Loucy (cell line): Measurements from ENCODE around the gene SLC6A18.

ENCODE experiments used
- H2AFZ ChIP-seq: fragments of 200-600 bp; sonication (generic); 2 replicates; pipeline ENCODE4 v1.6.0; 2016; ENCODE audit warnings: antibody characterized with exemption, mild to moderate bottlenecking, low read length, moderate library complexity
- H3F3A ChIP-seq: fragments of 200-600 bp; 2 replicates; pipeline ENCODE4 v1.6.0; 2016; ENCODE audit warnings: antibody characterized with exemption, low read depth, mild to moderate bottlenecking
- H3K27me3 ChIP-seq: fragments of 200-600 bp; sonication (generic); 2 replicates; pipeline ENCODE4 v1.6.1; 2014; ENCODE audit warnings: low read length, mild to moderate bottlenecking; ENCODE audit not compliant: insufficient read depth, poor library complexity, severe bottlenecking
- H3K36me3 ChIP-seq: fragments of 200-600 bp; sonication (generic); 2 replicates; pipeline ENCODE4 v1.6.1; 2016; ENCODE audit warnings: low read length; ENCODE audit not compliant: insufficient read depth
- H3K4me1 ChIP-seq: fragments of 200-600 bp; sonication (generic); 2 replicates; pipeline ENCODE4 v1.5.1; 2014; ENCODE audit warnings: low read length, mild to moderate bottlenecking; ENCODE audit not compliant: insufficient read depth, poor library complexity, severe bottlenecking
- H3K4me2 ChIP-seq: fragments of 200-600 bp; sonication (generic); 2 replicates; pipeline ENCODE4 v1.6.0; 2014; ENCODE audit warnings: antibody characterized with exemption, low read length, low read depth, mild to moderate bottlenecking; ENCODE audit not compliant: poor library complexity, severe bottlenecking
- H3K4me3 ChIP-seq: fragments of 200-600 bp; sonication (generic); 2 replicates; pipeline ENCODE4 v1.5.1; 2014; ENCODE audit warnings: low read length, mild to moderate bottlenecking, mixed read lengths; ENCODE audit not compliant: poor library complexity, severe bottlenecking
- H3K79me2 ChIP-seq: fragments of 200-600 bp; sonication (generic); 2 replicates; pipeline ENCODE4 v1.6.1; 2014; ENCODE audit warnings: low read length; ENCODE audit not compliant: insufficient read depth
- H3K9ac ChIP-seq: fragments of 200-600 bp; sonication (generic); 2 replicates; pipeline ENCODE4 v1.6.0; 2014; ENCODE audit warnings: mild to moderate bottlenecking, low read depth, low read length, moderate library complexity; ENCODE audit not compliant: poor library complexity, severe bottlenecking
- H3K9me2 ChIP-seq: fragments of 200-600 bp; sonication (generic); replicated peaks from 2 replicates; pipeline ENCODE4 v1.6.1; 2016; ENCODE audit warnings: low read depth, low read length, mixed read lengths
- H3K9me3 ChIP-seq: fragments of 200-600 bp; sonication (generic); 2 replicates; pipeline ENCODE4 v1.6.1; 2014; ENCODE audit warnings: mild to moderate bottlenecking, antibody characterized with exemption, low read length, low read depth; ENCODE audit not compliant: insufficient read depth
- H4K20me1 ChIP-seq: fragments of 200-600 bp; sonication (generic); 2 replicates; pipeline ENCODE4 v1.6.0; 2014; ENCODE audit warnings: antibody characterized with exemption, low read length, mild to moderate bottlenecking; ENCODE audit not compliant: insufficient read depth, poor library complexity, severe bottlenecking
- EZH2phosphoT487 ChIP-seq: fragments of 200-600 bp; IDR thresholded peaks from 2 replicates; pipeline ENCODE4 v1.6.1; 2018; ENCODE audit warnings: antibody characterized with exemption, mild to moderate bottlenecking, moderate library complexity, borderline replicate concordance
- TF ChIP-seq, protein P1 (sequence below): fragments of 200-600 bp; sonication (generic); conservative IDR thresholded peaks from 2 replicates; pipeline ENCODE4 v1.5.1; 2014; ENCODE audit warnings: mild to moderate bottlenecking, antibody characterized with exemption, low read length

SLC6A18 gene

GRCh38 chr5:1216918-1217295 is 8.3 kb upstream of the SLC6A18 start:
- no peak overlapping the region for H3K9ac ChIP-seq
- no peaks in the 10 kb centered on the region for H3F3A ChIP-seq
- no peak overlapping the region for H3K4me2 ChIP-seq
- H3K9me3 ChIP-seq, result no peaks in the 10 kb centered on the region
- H3K9me2 ChIP-seq, result no peaks in the 10 kb centered on the region
- TF ChIP-seq EZH2phosphoT487, result no peak
- TF ChIP-seq, protein P1, sequence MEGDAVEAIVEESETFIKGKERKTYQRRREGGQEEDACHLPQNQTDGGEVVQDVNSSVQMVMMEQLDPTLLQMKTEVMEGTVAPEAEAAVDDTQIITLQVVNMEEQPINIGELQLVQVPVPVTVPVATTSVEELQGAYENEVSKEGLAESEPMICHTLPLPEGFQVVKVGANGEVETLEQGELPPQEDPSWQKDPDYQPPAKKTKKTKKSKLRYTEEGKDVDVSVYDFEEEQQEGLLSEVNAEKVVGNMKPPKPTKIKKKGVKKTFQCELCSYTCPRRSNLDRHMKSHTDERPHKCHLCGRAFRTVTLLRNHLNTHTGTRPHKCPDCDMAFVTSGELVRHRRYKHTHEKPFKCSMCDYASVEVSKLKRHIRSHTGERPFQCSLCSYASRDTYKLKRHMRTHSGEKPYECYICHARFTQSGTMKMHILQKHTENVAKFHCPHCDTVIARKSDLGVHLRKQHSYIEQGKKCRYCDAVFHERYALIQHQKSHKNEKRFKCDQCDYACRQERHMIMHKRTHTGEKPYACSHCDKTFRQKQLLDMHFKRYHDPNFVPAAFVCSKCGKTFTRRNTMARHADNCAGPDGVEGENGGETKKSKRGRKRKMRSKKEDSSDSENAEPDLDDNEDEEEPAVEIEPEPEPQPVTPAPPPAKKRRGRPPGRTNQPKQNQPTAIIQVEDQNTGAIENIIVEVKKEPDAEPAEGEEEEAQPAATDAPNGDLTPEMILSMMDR, result no peak
- no peaks in the 10 kb centered on the region for H4K20me1 ChIP-seq
- H3K4me3 ChIP-seq, result no peak overlapping the region
- H3K27me3 ChIP-seq, result no peaks in the 10 kb centered on the region
- peaks cover 16% of the 10 kb centered on the region for H3K4me1 ChIP-seq
- no peaks in the 10 kb centered on the region for H3K36me3 ChIP-seq
- H2AFZ ChIP-seq, result no peak overlapping the region
- H3K79me2 ChIP-seq, result no peaks in the 10 kb centered on the region

DNA sequence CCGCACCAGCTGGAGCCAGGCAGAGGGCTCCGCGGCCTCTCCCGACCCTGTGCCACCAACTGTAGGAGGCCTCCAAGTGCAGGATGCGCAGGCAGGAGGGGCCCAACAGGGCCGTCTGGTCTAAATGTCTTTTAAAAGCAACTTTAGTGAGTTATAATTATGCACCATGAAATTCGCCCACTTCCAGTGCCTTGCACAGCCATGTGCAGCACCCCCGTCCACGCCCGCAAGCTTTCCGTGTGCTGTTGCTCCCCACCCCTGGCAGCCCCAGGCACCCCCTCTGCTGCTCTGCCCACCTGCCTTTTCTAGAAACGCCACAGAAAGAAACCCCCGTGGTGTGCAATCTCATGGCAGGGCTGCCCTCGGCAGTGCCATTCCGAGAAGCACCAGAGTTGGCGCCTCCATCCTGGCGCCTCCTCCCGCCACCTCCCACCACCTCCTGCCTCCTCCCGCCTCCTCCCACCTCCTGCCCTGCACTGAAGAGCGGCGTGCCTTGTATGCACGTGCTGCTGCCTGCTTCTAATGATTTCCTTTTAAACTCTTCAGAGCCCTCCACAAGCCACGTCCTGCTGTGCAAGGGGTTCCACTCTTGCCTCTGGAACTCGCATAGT is 7.5 kb upstream of the SLC6A18 start:
- no peaks in the 10 kb centered on the region for H4K20me1 ChIP-seq
- no peak overlapping the region for H2AFZ ChIP-seq
- H3K4me2 ChIP-seq, result peak overlapping the region; percentile 60
- no peak for TF ChIP-seq EZH2phosphoT487
- TF ChIP-seq, protein P1, result peak; percentile 30
- no peaks in the 10 kb centered on the region for H3K9me2 ChIP-seq
- no peaks in the 10 kb centered on the region for H3K36me3 ChIP-seq
- peak overlapping the region; percentile 61 for H3K9ac ChIP-seq
- no peaks in the 10 kb centered on the region for H3K9me3 ChIP-seq
- H3K4me3 ChIP-seq, result peak overlapping the region; percentile 20
- no peaks in the 10 kb centered on the region for H3F3A ChIP-seq
- H3K4me1 ChIP-seq, result peaks cover 16% of the 10 kb centered on the region
- H3K27me3 ChIP-seq, result no peaks in the 10 kb centered on the region
- H3K79me2 ChIP-seq, result no peaks in the 10 kb centered on the region

GRCh38 chr5:1218351-1219080 is 6.7 kb upstream of the SLC6A18 start:
- peaks cover 16% of the 10 kb centered on the region for H3K4me1 ChIP-seq
- no peaks in the 10 kb centered on the region for H3F3A ChIP-seq
- no peak overlapping the region for H2AFZ ChIP-seq
- TF ChIP-seq, protein P1, result no peak
- no peak for TF ChIP-seq EZH2phosphoT487
- no peak overlapping the region for H3K9ac ChIP-seq
- H3K4me3 ChIP-seq, result peak overlapping the region; percentile 17
- H3K27me3 ChIP-seq, result no peaks in the 10 kb centered on the region
- peak overlapping the region; percentile 60 for H3K4me2 ChIP-seq
- H3K79me2 ChIP-seq, result no peaks in the 10 kb centered on the region
- H3K9me2 ChIP-seq, result no peaks in the 10 kb centered on the region
- H3K36me3 ChIP-seq, result no peaks in the 10 kb centered on the region
- no peaks in the 10 kb centered on the region for H4K20me1 ChIP-seq
- no peaks in the 10 kb centered on the region for H3K9me3 ChIP-seq
